ENCODE measurements around the gene BICRAL.

GRCh38 chr6:42813906-42814444, 32.1 kb downstream of the BICRAL start:
- no peak for TF ChIP-seq EP300 (IDR thresholded peaks at IDR 0.05; ENCODE audit: borderline replicate concordance in 1 of 2, low read depth in 1 of 2, low read length in 1 of 2)
- TF ChIP-seq, protein P1, sequence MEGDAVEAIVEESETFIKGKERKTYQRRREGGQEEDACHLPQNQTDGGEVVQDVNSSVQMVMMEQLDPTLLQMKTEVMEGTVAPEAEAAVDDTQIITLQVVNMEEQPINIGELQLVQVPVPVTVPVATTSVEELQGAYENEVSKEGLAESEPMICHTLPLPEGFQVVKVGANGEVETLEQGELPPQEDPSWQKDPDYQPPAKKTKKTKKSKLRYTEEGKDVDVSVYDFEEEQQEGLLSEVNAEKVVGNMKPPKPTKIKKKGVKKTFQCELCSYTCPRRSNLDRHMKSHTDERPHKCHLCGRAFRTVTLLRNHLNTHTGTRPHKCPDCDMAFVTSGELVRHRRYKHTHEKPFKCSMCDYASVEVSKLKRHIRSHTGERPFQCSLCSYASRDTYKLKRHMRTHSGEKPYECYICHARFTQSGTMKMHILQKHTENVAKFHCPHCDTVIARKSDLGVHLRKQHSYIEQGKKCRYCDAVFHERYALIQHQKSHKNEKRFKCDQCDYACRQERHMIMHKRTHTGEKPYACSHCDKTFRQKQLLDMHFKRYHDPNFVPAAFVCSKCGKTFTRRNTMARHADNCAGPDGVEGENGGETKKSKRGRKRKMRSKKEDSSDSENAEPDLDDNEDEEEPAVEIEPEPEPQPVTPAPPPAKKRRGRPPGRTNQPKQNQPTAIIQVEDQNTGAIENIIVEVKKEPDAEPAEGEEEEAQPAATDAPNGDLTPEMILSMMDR (IDR thresholded peaks at IDR 0.05) = no peak
- no peak for TF ChIP-seq CHD2 (IDR thresholded peaks at IDR 0.05; ENCODE audit: low read length, partially characterized antibody)
- no peak for TF ChIP-seq RAD21 (IDR thresholded peaks at IDR 0.05; ENCODE audit: low read length)
- TF ChIP-seq, protein P2, sequence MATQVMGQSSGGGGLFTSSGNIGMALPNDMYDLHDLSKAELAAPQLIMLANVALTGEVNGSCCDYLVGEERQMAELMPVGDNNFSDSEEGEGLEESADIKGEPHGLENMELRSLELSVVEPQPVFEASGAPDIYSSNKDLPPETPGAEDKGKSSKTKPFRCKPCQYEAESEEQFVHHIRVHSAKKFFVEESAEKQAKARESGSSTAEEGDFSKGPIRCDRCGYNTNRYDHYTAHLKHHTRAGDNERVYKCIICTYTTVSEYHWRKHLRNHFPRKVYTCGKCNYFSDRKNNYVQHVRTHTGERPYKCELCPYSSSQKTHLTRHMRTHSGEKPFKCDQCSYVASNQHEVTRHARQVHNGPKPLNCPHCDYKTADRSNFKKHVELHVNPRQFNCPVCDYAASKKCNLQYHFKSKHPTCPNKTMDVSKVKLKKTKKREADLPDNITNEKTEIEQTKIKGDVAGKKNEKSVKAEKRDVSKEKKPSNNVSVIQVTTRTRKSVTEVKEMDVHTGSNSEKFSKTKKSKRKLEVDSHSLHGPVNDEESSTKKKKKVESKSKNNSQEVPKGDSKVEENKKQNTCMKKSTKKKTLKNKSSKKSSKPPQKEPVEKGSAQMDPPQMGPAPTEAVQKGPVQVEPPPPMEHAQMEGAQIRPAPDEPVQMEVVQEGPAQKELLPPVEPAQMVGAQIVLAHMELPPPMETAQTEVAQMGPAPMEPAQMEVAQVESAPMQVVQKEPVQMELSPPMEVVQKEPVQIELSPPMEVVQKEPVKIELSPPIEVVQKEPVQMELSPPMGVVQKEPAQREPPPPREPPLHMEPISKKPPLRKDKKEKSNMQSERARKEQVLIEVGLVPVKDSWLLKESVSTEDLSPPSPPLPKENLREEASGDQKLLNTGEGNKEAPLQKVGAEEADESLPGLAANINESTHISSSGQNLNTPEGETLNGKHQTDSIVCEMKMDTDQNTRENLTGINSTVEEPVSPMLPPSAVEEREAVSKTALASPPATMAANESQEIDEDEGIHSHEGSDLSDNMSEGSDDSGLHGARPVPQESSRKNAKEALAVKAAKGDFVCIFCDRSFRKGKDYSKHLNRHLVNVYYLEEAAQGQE (IDR thresholded peaks at IDR 0.05; ENCODE audit: low read depth, low read length) = no peak
- no peak for TF ChIP-seq POLR2AphosphoS5 (IDR thresholded peaks at IDR 0.05; ENCODE audit: low read depth, low read length)
- TF ChIP-seq TAF1 (IDR thresholded peaks at IDR 0.05; ENCODE audit: borderline replicate concordance, low read depth, low read length) = no peak
- TF ChIP-seq, protein P3, sequence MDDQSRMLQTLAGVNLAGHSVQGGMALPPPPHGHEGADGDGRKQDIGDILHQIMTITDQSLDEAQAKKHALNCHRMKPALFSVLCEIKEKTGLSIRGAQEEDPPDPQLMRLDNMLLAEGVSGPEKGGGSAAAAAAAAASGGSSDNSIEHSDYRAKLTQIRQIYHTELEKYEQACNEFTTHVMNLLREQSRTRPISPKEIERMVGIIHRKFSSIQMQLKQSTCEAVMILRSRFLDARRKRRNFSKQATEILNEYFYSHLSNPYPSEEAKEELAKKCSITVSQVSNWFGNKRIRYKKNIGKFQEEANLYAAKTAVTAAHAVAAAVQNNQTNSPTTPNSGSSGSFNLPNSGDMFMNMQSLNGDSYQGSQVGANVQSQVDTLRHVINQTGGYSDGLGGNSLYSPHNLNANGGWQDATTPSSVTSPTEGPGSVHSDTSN (IDR thresholded peaks at IDR 0.05) = no peak
- no peak for TF ChIP-seq ELF1 (IDR thresholded peaks at IDR 0.05)
